DOHH2 (cell line): ENCODE results near the gene LLGL1.

ENCODE experiments used
- H3F3A ChIP-seq: fragments of 200-600 bp; sonication (generic), shearing (Covaris generic); 2 replicates; pipeline ENCODE4 v1.6.0; 2016; ENCODE audit warnings: antibody characterized with exemption, mild to moderate bottlenecking; ENCODE audit not compliant: control insufficient read depth, insufficient read depth
- H3K27ac ChIP-seq: fragments of 200-600 bp; sonication (generic); 2 replicates; pipeline ENCODE4 v1.5.1; 2014; ENCODE audit warnings: low read depth, mild to moderate bottlenecking, low read length, moderate library complexity
- H3K27me3 ChIP-seq: fragments of 200-600 bp; sonication (generic); 2 replicates; pipeline ENCODE4 v1.6.1; 2014; ENCODE audit warnings: mild to moderate bottlenecking, low read length, mixed read lengths; ENCODE audit not compliant: control insufficient read depth
- H3K36me3 ChIP-seq: fragments of 200-600 bp; sonication (generic); 2 replicates; pipeline ENCODE4 v1.6.1; 2014; ENCODE audit warnings: mild to moderate bottlenecking, low read length, moderate library complexity, mixed read lengths; ENCODE audit not compliant: control insufficient read depth
- H3K4me1 ChIP-seq: fragments of 200-600 bp; sonication (generic); 2 replicates; pipeline ENCODE4 v1.6.1; 2014; ENCODE audit warnings: mild to moderate bottlenecking, low read length, mixed read lengths; ENCODE audit not compliant: control insufficient read depth
- H3K4me2 ChIP-seq: fragments of 200-600 bp; sonication (generic); 2 replicates; pipeline ENCODE4 v1.6.0; 2014; ENCODE audit warnings: mild to moderate bottlenecking, low read length, moderate library complexity
- H3K4me3 ChIP-seq: fragments of 200-600 bp; sonication (generic); 2 replicates; pipeline ENCODE4 v1.5.1; 2014; ENCODE audit warnings: mild to moderate bottlenecking, low read length, mixed read lengths
- H3K79me2 ChIP-seq: fragments of 200-600 bp; sonication (generic); 2 replicates; pipeline ENCODE4 v1.6.1; 2014; ENCODE audit warnings: mild to moderate bottlenecking, low read length, mixed read lengths; ENCODE audit not compliant: control insufficient read depth
- H3K9me2 ChIP-seq: fragments of 200-600 bp; sonication (generic); replicated peaks from 2 replicates; pipeline ENCODE4 v1.6.1; 2014; ENCODE audit warnings: mild to moderate bottlenecking, low read length, mixed read lengths; ENCODE audit not compliant: control insufficient read depth
- H3K9me3 ChIP-seq: fragments of 200-600 bp; sonication (generic); 2 replicates; pipeline ENCODE4 v1.6.1; 2014; ENCODE audit warnings: antibody characterized with exemption, low read length, mixed read lengths; ENCODE audit not compliant: control insufficient read depth, insufficient read depth
- H4K20me1 ChIP-seq: fragments of 200-600 bp; sonication (generic); 2 replicates; pipeline ENCODE4 v1.6.0; 2014; ENCODE audit warnings: low read depth, mild to moderate bottlenecking, antibody characterized with exemption, low read length, moderate library complexity; ENCODE audit not compliant: control insufficient read depth, insufficient read depth
- EZH2phosphoT487 ChIP-seq: fragments of 200-600 bp; sonication (generic); IDR thresholded peaks from 2 replicates; pipeline ENCODE4 v1.6.1; 2017; ENCODE audit warnings: borderline replicate concordance, mild to moderate bottlenecking, antibody characterized with exemption, low read length, moderate library complexity, mixed read lengths
- TF ChIP-seq, protein P1 (sequence below): fragments of 200-600 bp; sonication (generic); IDR thresholded peaks from one replicate; pipeline ENCODE4 v1.5.1; 2014; ENCODE audit warnings: antibody characterized with exemption, mild to moderate bottlenecking, low read depth, low read length; ENCODE audit not compliant: poor library complexity, severe bottlenecking

The LLGL1 gene

DNA sequence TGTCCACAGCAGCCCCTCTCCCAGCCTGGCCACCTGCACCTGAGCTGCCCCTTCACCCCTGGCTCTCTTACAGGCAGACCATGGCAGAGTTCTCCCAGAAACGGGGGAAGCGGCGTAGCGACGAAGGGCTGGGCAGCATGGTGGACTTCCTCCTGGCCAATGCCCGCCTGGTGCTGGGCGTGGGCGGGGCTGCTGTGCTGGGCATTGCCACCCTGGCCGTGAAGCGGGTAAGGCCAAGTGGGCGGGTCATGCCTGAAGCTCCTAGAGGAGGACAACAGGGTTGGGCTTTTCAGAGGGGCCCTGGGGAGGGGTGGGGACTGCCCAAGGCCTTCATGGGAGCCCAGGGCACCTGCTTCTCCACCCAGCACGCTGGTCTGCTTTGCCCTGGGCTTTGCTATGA lies 37.2 kb downstream of the LLGL1 start:
- H3K4me2 ChIP-seq, result no peak overlapping the region
- H3K27me3 ChIP-seq, result no peaks in the 10 kb centered on the region
- peaks cover 26% of the 10 kb centered on the region for H3K4me1 ChIP-seq
- H4K20me1 ChIP-seq, result no peaks in the 10 kb centered on the region
- peaks cover 13% of the 10 kb centered on the region for H3K79me2 ChIP-seq
- H3K9me3 ChIP-seq, result no peaks in the 10 kb centered on the region
- TF ChIP-seq EZH2phosphoT487, result no peak
- TF ChIP-seq, protein P1, sequence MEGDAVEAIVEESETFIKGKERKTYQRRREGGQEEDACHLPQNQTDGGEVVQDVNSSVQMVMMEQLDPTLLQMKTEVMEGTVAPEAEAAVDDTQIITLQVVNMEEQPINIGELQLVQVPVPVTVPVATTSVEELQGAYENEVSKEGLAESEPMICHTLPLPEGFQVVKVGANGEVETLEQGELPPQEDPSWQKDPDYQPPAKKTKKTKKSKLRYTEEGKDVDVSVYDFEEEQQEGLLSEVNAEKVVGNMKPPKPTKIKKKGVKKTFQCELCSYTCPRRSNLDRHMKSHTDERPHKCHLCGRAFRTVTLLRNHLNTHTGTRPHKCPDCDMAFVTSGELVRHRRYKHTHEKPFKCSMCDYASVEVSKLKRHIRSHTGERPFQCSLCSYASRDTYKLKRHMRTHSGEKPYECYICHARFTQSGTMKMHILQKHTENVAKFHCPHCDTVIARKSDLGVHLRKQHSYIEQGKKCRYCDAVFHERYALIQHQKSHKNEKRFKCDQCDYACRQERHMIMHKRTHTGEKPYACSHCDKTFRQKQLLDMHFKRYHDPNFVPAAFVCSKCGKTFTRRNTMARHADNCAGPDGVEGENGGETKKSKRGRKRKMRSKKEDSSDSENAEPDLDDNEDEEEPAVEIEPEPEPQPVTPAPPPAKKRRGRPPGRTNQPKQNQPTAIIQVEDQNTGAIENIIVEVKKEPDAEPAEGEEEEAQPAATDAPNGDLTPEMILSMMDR, result no peak
- H3K27ac ChIP-seq, result no peak overlapping the region
- no peak overlapping the region for H3K4me3 ChIP-seq
- no peaks in the 10 kb centered on the region for H3K9me2 ChIP-seq
- no peaks in the 10 kb centered on the region for H3K36me3 ChIP-seq
- H3F3A ChIP-seq, result no peaks in the 10 kb centered on the region

- no peaks in the 10 kb centered on the region for H3F3A ChIP-seq
- no peaks in the 10 kb centered on the region for H3K27me3 ChIP-seq
- no peaks in the 10 kb centered on the region for H3K36me3 ChIP-seq
- no peak overlapping the region for H3K27ac ChIP-seq
- H3K9me2 ChIP-seq, result no peaks in the 10 kb centered on the region
- H3K9me3 ChIP-seq, result no peaks in the 10 kb centered on the region
- H3K79me2 ChIP-seq, result peaks cover 5% of the 10 kb centered on the region; the same call in 1 of the 2 replicates
- no peak overlapping the region for H3K4me3 ChIP-seq
- no peaks in the 10 kb centered on the region for H4K20me1 ChIP-seq
- TF ChIP-seq EZH2phosphoT487, result no peak
- TF ChIP-seq, protein P1, result no peak
- peaks cover 20% of the 10 kb centered on the region for H3K4me1 ChIP-seq
- no peak overlapping the region for H3K4me2 ChIP-seq
These were observed 38.6 kb downstream of the LLGL1 start for GRCh38 chr17:18263885-18264682.

DNA sequence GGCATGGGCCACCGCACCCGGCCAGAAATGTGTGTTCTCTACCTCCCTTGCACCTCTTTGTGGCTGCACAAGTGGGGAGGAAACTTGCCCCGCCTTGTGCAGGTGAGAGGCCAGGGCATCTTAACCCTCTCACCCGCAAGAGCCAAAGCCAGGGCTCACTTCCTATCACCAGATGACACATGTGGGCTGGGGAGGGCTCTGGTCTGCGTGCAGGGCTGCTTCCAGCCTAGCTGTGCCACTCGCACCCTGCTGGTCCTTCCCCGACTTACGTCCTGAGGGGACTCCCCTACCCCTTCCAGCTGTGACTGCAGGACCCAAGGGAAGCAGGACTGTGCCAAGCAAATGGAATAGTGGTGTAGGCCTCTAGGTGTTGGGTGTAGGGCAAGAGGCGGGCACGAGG lies 41.9 kb downstream of the LLGL1 start:
- TF ChIP-seq, protein P1, result no peak
- no peak for TF ChIP-seq EZH2phosphoT487
- Histone ChIP-seq H3K79me2 (no peaks in the 10 kb centered on the region), H3K4me2 (no peak overlapping the region), H3K36me3 (peaks cover 2% of the 10 kb centered on the region; the same call in 1 of the 2 replicates), H4K20me1 (no peaks in the 10 kb centered on the region), H3F3A (no peaks in the 10 kb centered on the region; the same call in 1 of the 2 replicates), H3K27me3 (no peaks in the 10 kb centered on the region), H3K4me1 (no peaks in the 10 kb centered on the region), H3K4me3 (no peak overlapping the region), H3K9me2 (no peaks in the 10 kb centered on the region), H3K27ac (no peak overlapping the region), H3K9me3 (no peaks in the 10 kb centered on the region)
